ENCODE results near the gene ALDH8A1.

The ALDH8A1 gene, protein sequence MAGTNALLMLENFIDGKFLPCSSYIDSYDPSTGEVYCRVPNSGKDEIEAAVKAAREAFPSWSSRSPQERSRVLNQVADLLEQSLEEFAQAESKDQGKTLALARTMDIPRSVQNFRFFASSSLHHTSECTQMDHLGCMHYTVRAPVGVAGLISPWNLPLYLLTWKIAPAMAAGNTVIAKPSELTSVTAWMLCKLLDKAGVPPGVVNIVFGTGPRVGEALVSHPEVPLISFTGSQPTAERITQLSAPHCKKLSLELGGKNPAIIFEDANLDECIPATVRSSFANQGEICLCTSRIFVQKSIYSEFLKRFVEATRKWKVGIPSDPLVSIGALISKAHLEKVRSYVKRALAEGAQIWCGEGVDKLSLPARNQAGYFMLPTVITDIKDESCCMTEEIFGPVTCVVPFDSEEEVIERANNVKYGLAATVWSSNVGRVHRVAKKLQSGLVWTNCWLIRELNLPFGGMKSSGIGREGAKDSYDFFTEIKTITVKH

DNA sequence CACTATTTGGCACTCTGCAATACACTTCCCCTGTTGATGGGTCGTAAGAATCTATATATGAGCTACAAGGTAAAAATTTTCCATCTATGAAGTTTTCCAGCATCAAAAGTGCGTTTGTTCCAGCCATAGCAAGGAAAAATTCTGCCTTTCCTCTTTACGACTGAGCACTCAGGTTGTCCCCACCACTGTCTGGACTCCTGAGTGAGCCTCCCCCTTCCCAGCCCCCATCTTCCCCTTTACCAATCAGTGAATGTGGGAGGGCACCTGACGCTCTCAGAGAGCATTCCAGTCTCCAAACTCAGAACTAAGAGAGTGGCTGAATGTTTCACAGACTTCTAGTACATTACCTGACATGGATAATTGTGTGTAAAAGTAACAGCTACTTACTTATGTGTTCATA lies at the start of gene ALDH8A1:
Gene ALDH8A1 (minus strand): TSS at position 175 of the 400 bp plus-strand sequence. CDS start 48 bp downstream, at position 127.
- H3K9me3 Mint-ChIP-seq, result peaks cover 2 to 6% of the 10 kb centered on the region in 2 donors
- H3K27me3 Mint-ChIP-seq, result no peaks in the 10 kb centered on the region
- no peak within 1 kb of the TSS for H3K27ac Mint-ChIP-seq
- peaks cover 0 to 1% of the 10 kb centered on the region in 2 donors for H3K36me3 Mint-ChIP-seq
- ATAC-seq (replicated peaks) (no peak), DNase-seq (no peak)
- no peak within 1 kb of the TSS for H3K4me3 Mint-ChIP-seq
- H3K4me1 Mint-ChIP-seq, result no peaks in the 10 kb centered on the region

DNA sequence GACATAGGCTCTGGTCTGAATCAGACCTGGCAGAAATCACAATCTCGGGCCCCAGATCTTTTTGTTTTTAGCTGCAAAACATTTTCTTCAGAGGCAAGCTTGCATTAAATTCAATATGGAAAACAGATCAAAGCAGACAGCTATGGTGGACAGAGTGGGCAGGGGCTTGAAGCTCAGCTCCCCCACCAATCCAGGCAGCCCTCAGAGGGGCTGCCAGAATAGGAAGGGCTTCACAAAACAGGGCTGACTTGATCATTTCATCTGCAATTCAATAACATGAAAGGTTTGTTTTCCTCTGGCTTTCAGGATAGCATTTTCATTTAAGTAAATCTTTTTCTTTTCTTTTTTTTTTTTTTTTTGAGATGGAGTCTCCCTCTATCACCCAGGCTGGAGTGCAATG lies 49.2 kb upstream of the ALDH8A1 start:
- Mint-ChIP-seq H3K36me3 (peaks cover 24 to 25% of the 10 kb centered on the region in 2 donors), H3K9me3 (no peaks in the 10 kb centered on the region), H3K4me1 (peaks cover 4 to 12% of the 10 kb centered on the region in 2 donors), H3K27me3 (no peaks in the 10 kb centered on the region), H3K27ac (no peak overlapping the region), H3K4me3 (no peak overlapping the region)
- DNase-seq (no peak), ATAC-seq (replicated peaks) (no peak)

DNA sequence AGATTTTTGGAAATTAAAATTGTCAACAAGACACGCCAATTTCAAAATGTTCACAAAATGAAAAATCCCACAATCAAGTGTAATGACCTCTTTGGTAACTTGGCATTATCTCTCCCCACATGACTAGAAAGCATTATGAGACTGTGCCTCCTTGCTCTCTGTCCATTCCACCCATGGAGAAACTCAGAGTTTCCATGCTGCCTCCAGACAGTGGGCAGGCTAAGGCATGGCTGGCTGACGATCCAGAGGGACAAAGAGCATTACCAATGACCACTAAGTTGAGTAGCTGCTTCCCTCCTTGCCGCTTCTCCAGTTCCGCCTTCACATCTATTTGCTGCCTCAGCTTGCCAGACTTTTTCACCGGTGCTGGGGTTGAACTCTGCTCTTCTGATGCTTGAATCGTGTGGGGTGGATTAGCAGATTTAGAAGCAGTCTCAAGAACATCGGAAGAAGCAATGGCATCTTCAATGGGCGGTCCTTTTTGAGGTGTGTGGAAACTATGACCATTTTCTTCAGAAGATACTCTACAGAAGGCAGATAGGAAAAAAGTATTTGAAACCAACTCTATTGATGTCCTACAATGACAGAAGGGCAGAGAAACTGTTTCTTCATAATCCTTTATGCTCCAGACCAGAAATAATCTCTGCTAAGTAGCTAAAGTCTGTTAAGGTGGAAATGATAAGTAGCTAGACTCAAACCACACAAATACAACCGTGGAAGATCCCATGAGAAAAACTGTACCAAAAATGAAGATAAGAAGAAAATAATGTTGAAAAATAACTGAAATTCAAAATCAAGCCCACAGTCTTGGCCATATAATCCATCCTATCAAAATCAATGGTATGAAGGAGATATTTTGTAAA lies 47.5 kb upstream of the ALDH8A1 start:
- Mint-ChIP-seq H3K9me3 (no peaks in the 10 kb centered on the region), H3K27ac (no peak overlapping the region), H3K27me3 (no peaks in the 10 kb centered on the region), H3K4me1 (peaks cover 0 to 6% of the 10 kb centered on the region in 2 donors), H3K4me3 (no peak overlapping the region), H3K36me3 (peaks cover 24 to 25% of the 10 kb centered on the region in 2 donors)
- ATAC-seq (replicated peaks) (no peak), DNase-seq (no peak)

DNA sequence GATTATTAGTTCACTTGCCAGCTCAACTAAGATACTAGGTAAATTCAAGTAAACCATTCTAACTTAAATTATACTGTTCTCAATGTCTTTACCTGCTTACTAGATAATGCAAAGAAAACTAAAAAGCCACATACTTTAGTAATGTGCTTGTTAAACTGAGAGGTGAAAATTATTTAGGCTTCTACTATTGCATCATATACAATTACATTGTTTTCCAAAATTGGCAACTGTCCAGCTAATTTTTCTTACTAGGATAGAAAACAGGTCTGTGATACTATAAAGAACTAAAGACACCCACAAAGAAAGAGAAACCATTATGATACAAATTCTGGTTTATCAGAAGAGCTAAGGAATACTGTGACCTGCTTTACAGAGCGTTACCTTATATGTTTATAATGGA lies 45.6 kb upstream of the ALDH8A1 start:
- H3K4me3 Mint-ChIP-seq, result no peak overlapping the region
- peaks cover 0 to 6% of the 10 kb centered on the region in 2 donors for H3K4me1 Mint-ChIP-seq
- no peaks in the 10 kb centered on the region for H3K9me3 Mint-ChIP-seq
- no peaks in the 10 kb centered on the region for H3K27me3 Mint-ChIP-seq
- DNase-seq, result no peak
- H3K27ac Mint-ChIP-seq, result no peak overlapping the region
- H3K36me3 Mint-ChIP-seq, result peaks cover 23 to 25% of the 10 kb centered on the region in 2 donors
- ATAC-seq (replicated peaks), result no peak

DNA sequence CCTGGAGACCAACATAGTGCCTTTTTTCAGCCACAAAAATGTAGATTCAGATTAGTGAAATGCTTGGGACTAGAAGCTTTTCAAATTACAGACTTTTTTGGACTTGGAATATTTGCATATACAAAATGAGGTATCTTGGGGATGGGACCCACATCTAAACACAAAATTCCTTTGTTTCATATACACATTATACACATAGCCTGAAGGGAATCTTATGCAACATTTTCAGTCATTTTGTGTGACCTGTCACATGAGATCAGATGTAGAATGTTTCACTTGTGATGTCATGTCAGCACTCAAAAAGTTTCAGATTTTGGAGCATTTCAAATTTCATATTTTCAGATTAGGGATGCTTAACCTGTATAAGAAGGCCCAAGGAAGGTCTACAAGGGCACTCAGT lies 44.5 kb upstream of the ALDH8A1 start:
- Mint-ChIP-seq H3K9me3 (no peaks in the 10 kb centered on the region), H3K4me1 (peaks cover 0 to 6% of the 10 kb centered on the region in 2 donors), H3K4me3 (no peak overlapping the region), H3K27me3 (no peaks in the 10 kb centered on the region), H3K36me3 (peaks cover 29 to 33% of the 10 kb centered on the region in 2 donors), H3K27ac (no peak overlapping the region)
- ATAC-seq (replicated peaks) (no peak), DNase-seq (no peak)

DNA sequence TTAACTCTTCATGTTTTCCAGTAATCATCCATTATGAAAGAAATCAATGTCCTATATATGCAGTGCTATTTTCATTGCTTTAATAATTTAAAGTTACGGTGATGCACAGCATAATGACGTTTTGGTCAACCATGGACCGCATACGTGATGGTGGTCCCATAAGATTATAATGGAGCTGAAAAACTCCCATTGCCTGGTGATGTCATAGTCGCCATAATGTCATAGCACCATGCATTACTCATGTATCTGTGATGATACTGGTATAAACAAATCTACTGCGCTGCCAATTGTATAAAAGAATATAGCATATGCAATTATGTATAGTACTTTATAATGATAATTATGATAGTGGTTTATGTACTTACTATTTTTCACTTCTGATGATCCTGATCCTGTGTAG lies 42.3 kb upstream of the ALDH8A1 start:
- H3K4me3 Mint-ChIP-seq, result no peak overlapping the region
- ATAC-seq (replicated peaks) (no peak), DNase-seq (no peak)
- peaks cover 32 to 39% of the 10 kb centered on the region in 2 donors for H3K36me3 Mint-ChIP-seq
- peaks cover 0 to 1% of the 10 kb centered on the region in 2 donors for H3K4me1 Mint-ChIP-seq
- no peaks in the 10 kb centered on the region for H3K9me3 Mint-ChIP-seq
- no peaks in the 10 kb centered on the region for H3K27me3 Mint-ChIP-seq
- H3K27ac Mint-ChIP-seq, result no peak overlapping the region

DNA sequence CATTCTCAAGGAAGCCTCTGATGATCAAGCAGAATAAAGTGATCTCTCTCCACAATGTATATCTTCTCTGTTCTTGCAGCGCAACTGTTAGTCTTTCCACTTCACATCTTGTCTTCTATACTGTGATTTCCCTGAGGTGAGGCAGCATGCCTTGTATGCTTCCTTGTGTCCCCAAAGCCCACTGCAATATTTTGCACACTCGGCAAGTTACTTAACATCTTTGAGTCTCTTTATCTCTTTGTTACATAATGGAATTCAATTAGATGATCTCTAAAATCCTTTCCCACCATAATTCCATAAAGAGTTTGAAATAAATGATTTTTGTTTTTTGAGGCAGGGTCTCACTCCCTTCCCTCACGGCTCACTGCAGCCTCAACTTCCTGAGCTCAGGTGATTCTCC lies 40.4 kb upstream of the ALDH8A1 start:
- H3K27me3 Mint-ChIP-seq, result no peaks in the 10 kb centered on the region

DNA sequence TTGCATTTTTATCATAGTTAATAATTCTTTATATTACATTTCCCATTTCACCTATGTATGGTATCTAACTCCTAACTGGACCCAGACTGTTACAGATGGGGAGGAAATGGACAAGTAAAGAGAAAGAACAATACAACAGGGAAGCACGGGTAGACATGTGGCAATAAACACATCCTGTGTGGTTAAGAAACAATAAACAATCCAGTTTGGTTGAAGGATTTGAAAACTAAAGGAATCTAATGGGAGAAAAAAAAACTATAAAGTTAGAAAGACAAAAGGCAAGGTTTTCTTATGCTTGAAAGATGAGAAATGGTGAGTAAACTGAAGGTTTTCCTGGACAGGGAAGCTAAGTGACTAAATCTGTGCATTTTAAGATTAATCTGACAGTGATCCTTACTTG lies 34.9 kb upstream of the ALDH8A1 start:
- peaks cover 11 to 14% of the 10 kb centered on the region in 2 donors for H3K4me1 Mint-ChIP-seq
- H3K27ac Mint-ChIP-seq, result peak overlapping the region; percentile 56
- H3K27me3 Mint-ChIP-seq, result no peaks in the 10 kb centered on the region
- DNase-seq, result no peak
- no peak overlapping the region for H3K4me3 Mint-ChIP-seq
- H3K9me3 Mint-ChIP-seq, result no peaks in the 10 kb centered on the region
- no peak for ATAC-seq (replicated peaks)
- peaks cover 31 to 45% of the 10 kb centered on the region in 2 donors for H3K36me3 Mint-ChIP-seq

More for the DNA sequence above, 40.4 kb upstream of the ALDH8A1 start:
- ATAC-seq (replicated peaks), result no peak
- no peak overlapping the region for H3K27ac Mint-ChIP-seq
- no peak overlapping the region for H3K4me3 Mint-ChIP-seq
- no peak for DNase-seq
- H3K9me3 Mint-ChIP-seq, result no peaks in the 10 kb centered on the region
- peaks cover 23 to 30% of the 10 kb centered on the region in 2 donors for H3K36me3 Mint-ChIP-seq
- H3K4me1 Mint-ChIP-seq, result no peaks in the 10 kb centered on the region

DNA sequence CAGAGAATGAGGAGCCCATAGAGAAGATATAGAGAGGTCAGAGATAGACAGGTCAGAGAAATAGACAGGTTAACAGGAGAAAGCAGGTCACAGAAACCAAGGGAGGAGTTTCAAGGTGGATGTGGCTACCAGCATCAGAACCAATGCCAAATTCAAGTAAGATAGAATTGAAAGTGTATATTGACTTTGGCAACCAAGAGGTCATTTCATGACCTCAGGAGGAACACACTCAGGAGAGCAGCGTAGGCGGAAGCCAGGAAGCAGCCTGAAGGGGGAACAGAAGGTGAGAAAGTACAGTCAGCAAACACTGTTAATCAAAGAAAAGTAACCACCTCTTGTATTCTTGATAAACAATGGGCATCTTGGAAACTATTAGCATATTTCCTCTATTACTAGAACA lies 33.9 kb upstream of the ALDH8A1 start:
- no peak for DNase-seq
- Mint-ChIP-seq H3K27ac (no peak overlapping the region), H3K4me1 (peaks cover 13 to 21% of the 10 kb centered on the region in 2 donors), H3K27me3 (no peaks in the 10 kb centered on the region), H3K4me3 (no peak overlapping the region), H3K9me3 (no peaks in the 10 kb centered on the region), H3K36me3 (peaks cover 30 to 44% of the 10 kb centered on the region in 2 donors)
- ATAC-seq (replicated peaks), result no peak

DNA sequence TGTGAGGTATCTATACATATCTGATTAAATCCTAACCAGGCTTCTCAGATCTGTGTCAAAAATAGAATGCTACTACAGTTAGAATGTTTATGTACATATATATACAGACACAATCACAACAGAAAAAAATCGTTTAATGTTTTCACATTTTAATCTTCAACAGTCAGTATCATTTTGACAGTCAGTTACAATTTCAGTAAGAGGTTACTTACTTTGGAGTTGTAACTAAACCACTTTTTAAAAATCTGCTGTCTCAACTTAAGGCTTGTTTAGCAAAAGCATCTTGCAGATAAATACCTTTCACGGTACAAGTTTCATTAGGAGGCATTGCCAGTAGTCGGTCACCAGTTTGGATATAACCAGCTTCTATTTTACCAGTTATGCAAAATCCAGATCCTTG lies 32.3 kb upstream of the ALDH8A1 start:
- ATAC-seq (replicated peaks) (no peak), DNase-seq (no peak)
- Mint-ChIP-seq H3K27me3 (no peaks in the 10 kb centered on the region), H3K4me3 (no peak overlapping the region), H3K4me1 (peaks cover 13 to 21% of the 10 kb centered on the region in 2 donors), H3K27ac (no peak overlapping the region), H3K36me3 (peaks cover 27 to 40% of the 10 kb centered on the region in 2 donors), H3K9me3 (no peaks in the 10 kb centered on the region)

DNA sequence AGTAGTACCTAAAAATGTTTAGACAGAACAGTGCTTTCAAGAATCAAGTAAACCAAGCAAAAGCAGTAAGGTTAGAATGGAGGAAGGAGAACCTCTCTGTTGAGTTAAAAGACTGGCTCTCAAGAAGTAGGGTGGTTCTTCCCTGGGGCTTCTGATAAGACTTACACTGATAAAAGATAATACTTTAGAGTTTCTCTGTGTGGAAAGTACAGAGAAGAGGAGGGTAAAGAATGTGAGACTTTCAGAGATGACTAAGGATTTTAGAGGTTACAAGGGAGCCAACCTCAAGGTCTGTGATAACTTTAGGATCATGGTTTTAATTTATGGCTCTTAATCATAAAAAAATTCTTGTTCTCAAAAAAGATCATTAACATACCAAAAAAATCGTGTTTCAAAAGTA lies 30.9 kb upstream of the ALDH8A1 start:
- peaks cover 34 to 49% of the 10 kb centered on the region in 2 donors for H3K36me3 Mint-ChIP-seq
- peaks cover 13 to 21% of the 10 kb centered on the region in 2 donors for H3K4me1 Mint-ChIP-seq
- H3K27ac Mint-ChIP-seq, result no peak overlapping the region
- ATAC-seq (replicated peaks) (no peak), DNase-seq (no peak)
- no peak overlapping the region for H3K4me3 Mint-ChIP-seq
- H3K27me3 Mint-ChIP-seq, result no peaks in the 10 kb centered on the region
- H3K9me3 Mint-ChIP-seq, result no peaks in the 10 kb centered on the region

DNA sequence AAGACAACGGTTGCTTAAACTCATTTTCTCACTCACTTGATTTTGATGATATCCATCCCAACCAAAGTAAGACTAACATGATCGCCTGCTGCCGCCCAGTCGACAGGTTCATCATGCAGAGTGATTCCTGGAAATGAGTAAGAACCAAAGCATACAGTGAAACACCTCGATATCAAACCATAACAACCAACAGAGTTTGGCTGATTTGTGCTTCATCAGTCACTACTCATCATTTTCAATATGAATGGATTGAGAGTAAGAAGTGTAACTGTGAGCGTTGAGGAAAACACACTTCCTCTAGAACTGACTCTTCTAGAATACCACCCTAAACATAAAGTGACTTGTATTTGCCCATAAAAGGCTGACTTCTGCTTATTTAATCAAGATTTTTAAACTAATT lies 29.2 kb upstream of the ALDH8A1 start:
- DNase-seq (no peak), ATAC-seq (replicated peaks) (peak; percentile 65 to 91)
- H3K9me3 Mint-ChIP-seq, result no peaks in the 10 kb centered on the region
- no peak overlapping the region for H3K4me3 Mint-ChIP-seq
- no peaks in the 10 kb centered on the region for H3K27me3 Mint-ChIP-seq
- H3K27ac Mint-ChIP-seq, result no peak overlapping the region
- peaks cover 13 to 26% of the 10 kb centered on the region in 2 donors for H3K4me1 Mint-ChIP-seq
- H3K36me3 Mint-ChIP-seq, result peaks cover 45 to 56% of the 10 kb centered on the region in 2 donors

DNA sequence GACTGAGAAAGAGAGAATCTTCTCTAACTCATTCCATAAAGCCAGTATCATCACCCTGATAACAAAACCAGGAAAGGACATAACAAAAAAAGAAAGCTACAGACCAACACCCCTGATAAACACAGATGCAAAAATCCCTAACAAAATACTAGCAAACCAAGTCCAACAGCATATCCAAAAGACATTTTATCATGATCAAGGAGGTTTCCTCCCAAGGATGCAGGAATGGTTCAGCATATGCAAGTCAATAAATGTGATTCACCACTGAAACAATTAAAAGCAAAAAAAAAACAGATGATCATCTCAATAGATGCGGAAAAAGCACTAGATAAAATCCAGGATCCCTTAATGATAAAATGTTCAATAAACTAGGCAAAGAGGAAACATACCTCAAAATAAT lies 24.5 kb upstream of the ALDH8A1 start:
- ATAC-seq (replicated peaks), result no peak
- no peaks in the 10 kb centered on the region for H3K9me3 Mint-ChIP-seq
- H3K27ac Mint-ChIP-seq, result no peak overlapping the region
- no peak overlapping the region for H3K4me3 Mint-ChIP-seq
- H3K36me3 Mint-ChIP-seq, result peaks cover 44 to 64% of the 10 kb centered on the region in 2 donors
- DNase-seq, result no peak
- H3K4me1 Mint-ChIP-seq, result peaks cover 3 to 9% of the 10 kb centered on the region in 2 donors
- no peaks in the 10 kb centered on the region for H3K27me3 Mint-ChIP-seq

DNA sequence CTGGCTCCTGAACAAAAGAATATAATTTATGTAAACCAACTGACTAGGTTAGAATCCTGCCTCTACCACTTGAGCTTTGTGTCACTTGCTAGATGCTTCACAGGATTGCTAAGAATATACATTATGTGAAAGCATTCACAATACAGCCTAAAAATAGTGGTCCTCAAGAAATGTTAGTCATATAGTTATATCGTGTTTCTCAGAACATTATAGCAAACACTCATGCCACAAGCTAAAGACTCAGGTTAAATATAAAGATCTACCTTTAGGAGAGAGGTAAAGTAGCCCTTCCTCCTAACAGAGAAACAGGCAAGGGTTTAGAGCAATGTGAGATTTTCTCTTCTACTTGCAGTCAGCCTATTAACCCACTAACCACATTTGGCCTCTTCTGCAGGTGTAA lies 17.8 kb upstream of the ALDH8A1 start:
- no peaks in the 10 kb centered on the region for H3K27me3 Mint-ChIP-seq
- no peak overlapping the region for H3K27ac Mint-ChIP-seq
- H3K9me3 Mint-ChIP-seq, result no peaks in the 10 kb centered on the region
- no peak overlapping the region for H3K4me3 Mint-ChIP-seq
- ATAC-seq (replicated peaks) (no peak), DNase-seq (no peak)
- H3K4me1 Mint-ChIP-seq, result no peaks in the 10 kb centered on the region
- H3K36me3 Mint-ChIP-seq, result peaks cover 29 to 48% of the 10 kb centered on the region in 2 donors
